ENCODE data around the gene STARD9. TPM values are rescaled to one million over a fixed set of nuclear protein-coding genes. Genes with fewer than 3 reads are reported as not detected.

The STARD9 gene
- total RNA-seq, 1 experiment from 2014 or later: 5.0 TPM

- Histone ChIP-seq H3K9me2 (ENCODE audit: insufficient read depth) (no peaks in the 10 kb centered on the region), H3K9me3 (ENCODE audit: control insufficient read depth in 1 of 2, insufficient read depth in 1 of 2, low read depth in 1 of 2, low read length in 2 of 2) (no peaks in the 10 kb centered on the region), H3K4me2 (ENCODE audit: low read length) (peak within 1 kb of the TSS; percentile 90), H3K36me3 (ENCODE audit: control insufficient read depth in 1 of 2, insufficient read depth in 2 of 2, low read length in 2 of 2) (peaks cover 18 to 20% of the 10 kb centered on the region in 2 experiments), H4K20me1 (ENCODE audit: insufficient read depth) (no peaks in the 10 kb centered on the region), H3K79me2 (ENCODE audit: insufficient read depth, low read length) (peaks cover 7% of the 10 kb centered on the region; the same call in 1 of the 2 replicates), H3K4me3 (replicated peaks in 1 of 2; ENCODE audit: low read depth in 1 of 2, low read length in 2 of 2) (peak within 1 kb of the TSS; percentile 69 to 85), H3K9ac (ENCODE audit: low read length) (peak within 1 kb of the TSS; percentile 75), H2AFZ (ENCODE audit: low read depth, low read length, poor library complexity, severe bottlenecking) (peak within 1 kb of the TSS; percentile 94), H3K4me1 (ENCODE audit: control insufficient read depth in 1 of 2, insufficient read depth in 2 of 2, low read length in 2 of 2) (peaks cover 12 to 16% of the 10 kb centered on the region in 2 experiments; a peak in 3 of 4 replicates), H3K27ac (ENCODE audit: low read depth, low read length) (peak within 1 kb of the TSS; percentile 88), H3K27me3 (ENCODE audit: insufficient read depth, low read length) (no peaks in the 10 kb centered on the region)
- peak; percentile 93 for ATAC-seq
- no TSS peak for BruUV-seq (replicated peaks)
- peak; percentile 38 for DNase-seq (ENCODE audit: low read depth, low spot score)
- CTCF ChIA-PET: interaction anchor here (0.8 to 4.1 kb wide), 6 partner anchors 14 to 549 kb away, joined by 4 to 38 read pairs (median 10); no protein-coding TSS in a partner anchor
- RAD21 ChIA-PET (ENCODE audit: low non-redundant PET in 1 of 2, low total read pairs in 2 of 2, uncharacterized antibody in 2 of 2, unreplicated experiment in 2 of 2): interaction anchor here (0.7 to 1.0 kb wide), 3 partner anchors 38 to 548 kb away, joined by 3 read pairs; no protein-coding TSS in a partner anchor
- intact Hi-C loops (cut with micrococcal nuclease): loop anchor here (10.0 kb wide), 1 partner anchor 548 kb away; no protein-coding TSS in a partner anchor
- TF ChIP-seq POLR2AphosphoS5 (IDR thresholded peaks at IDR 0.05; ENCODE audit: low read depth, low read length) (peak; percentile 89), SRF (IDR thresholded peaks at IDR 0.05; ENCODE audit: low read depth) (no peak), YY1 (IDR thresholded peaks at IDR 0.05; ENCODE audit: extremely low read depth, insufficient replicate concordance, low read depth, low read length) (peak; percentile 86), POLR2A (IDR thresholded peaks at IDR 0.05; ENCODE audit: borderline replicate concordance, extremely low read depth, insufficient read depth, insufficient read length) (peak; percentile 69), ZFX (IDR thresholded peaks at IDR 0.05) (peak; percentile 75)
- POLR2A ChIA-PET: no interaction called here
Measured at GRCh38 chr15:42736793-42737528, 161.6 kb downstream of the STARD9 start, which contains the start of gene CDAN1. Gene CDAN1 (minus strand): TSS chr15:42737128. CDS start chr15:42737102, 26 bp downstream.

- POLR2A ChIA-PET: no interaction called here
- H3K27ac ChIP-seq (ENCODE audit: low read depth, low read length): peak overlapping the region; percentile 88
Measured at GRCh38 chr15:42737529-42738328, 162.3 kb downstream of the STARD9 start.

More at GRCh38 chr15:42737529-42738328, 162.3 kb downstream of the STARD9 start:
- ChIA-PET CTCF (interaction anchor here (0.8 to 4.1 kb wide), 7 partner anchors 15 to 548 kb away, joined by 4 to 38 read pairs (median 6); no protein-coding TSS in a partner anchor), RAD21 (ENCODE audit: low non-redundant PET in 1 of 2, low total read pairs in 2 of 2, uncharacterized antibody in 2 of 2, unreplicated experiment in 2 of 2) (interaction anchor here in 1 of 2 experiments (0.7 to 1.0 kb wide), 2 partner anchors 39 to 548 kb away, joined by 3 read pairs; no protein-coding TSS in a partner anchor)
- DNase-seq (ENCODE audit: low read depth, low spot score) (peak; percentile 36), ATAC-seq (peak; percentile 52)
- no peaks in the 10 kb centered on the region for H3K9me3 ChIP-seq (ENCODE audit: control insufficient read depth in 1 of 2, insufficient read depth in 1 of 2, low read depth in 1 of 2, low read length in 2 of 2)
- no peaks in the 10 kb centered on the region for H3K27me3 ChIP-seq (ENCODE audit: insufficient read depth, low read length)
- no peaks in the 10 kb centered on the region for H3K9me2 ChIP-seq (ENCODE audit: insufficient read depth)
- H3K4me1 ChIP-seq (ENCODE audit: control insufficient read depth in 1 of 2, insufficient read depth in 2 of 2, low read length in 2 of 2): peaks cover 12 to 16% of the 10 kb centered on the region in 2 experiments; a peak in 3 of 4 replicates
- TSS peak; percentile 74 for BruUV-seq (replicated peaks)
- H3K9ac ChIP-seq (ENCODE audit: low read length): peak overlapping the region; percentile 75
- peak overlapping the region; percentile 94 for H2AFZ ChIP-seq (ENCODE audit: low read depth, low read length, poor library complexity, severe bottlenecking)
- TF ChIP-seq JUND (IDR thresholded peaks at IDR 0.05) (no peak), SIN3A (IDR thresholded peaks at IDR 0.05; ENCODE audit: low read depth) (no peak; the same call in 1 of the 2 replicates), RAD21 (IDR thresholded peaks at IDR 0.05; ENCODE audit: low read depth) (peak; percentile 88), CTCF (IDR thresholded peaks at IDR 0.05 in 2 of 3, conservative IDR thresholded peaks at IDR 0.05 in 1 of 3; ENCODE audit: borderline replicate concordance in 1 of 3, insufficient read depth in 1 of 3, low read depth in 2 of 3, low read length in 2 of 3) (peak; percentile 68 to 79 (median 70); a peak in 5 of 6 replicates), CBX3 (IDR thresholded peaks at IDR 0.05; ENCODE audit: low read depth) (peak; percentile 81)
- H3K4me2 ChIP-seq (ENCODE audit: low read length): peak overlapping the region; percentile 90
- intact Hi-C loops (cut with micrococcal nuclease): loop anchor here (1.0 to 10.0 kb wide), 3 partner anchors 189 to 547 kb away; no protein-coding TSS in a partner anchor
- H3K36me3 ChIP-seq (ENCODE audit: control insufficient read depth in 1 of 2, insufficient read depth in 2 of 2, low read length in 2 of 2): peaks cover 13 to 18% of the 10 kb centered on the region in 2 experiments
- H3K4me3 ChIP-seq (replicated peaks in 1 of 2; ENCODE audit: low read depth in 1 of 2, low read length in 2 of 2): peak overlapping the region; percentile 69 to 85
- peaks cover 7% of the 10 kb centered on the region; the same call in 1 of the 2 replicates for H3K79me2 ChIP-seq (ENCODE audit: insufficient read depth, low read length)
- no peaks in the 10 kb centered on the region for H4K20me1 ChIP-seq (ENCODE audit: insufficient read depth)
